Ureter (tissue), 1 donor: Measurements from ENCODE around the gene CYFIP2. TPM values are rescaled to one million over a fixed set of nuclear protein-coding genes. Genes with fewer than 3 reads are reported as not detected.
A peak's percentile ranks its signal among the peaks of the same experiment; 100 is the strongest.

Source experiments
- DNase-seq: peaks from one replicate; pipeline ENCODE4 v3.0.0-alpha.2; 2020; ENCODE audit warnings: low spot score
- total RNA-seq: library from RNA; stranded (reverse); gene quantifications from one replicate; pipeline ENCODE4 v1.2.4, GENCODE V29; 2023
- donor health status: DM: yes; HTN: yes; CAD: no.

CYFIP2 gene
- total RNA-seq, 1 donor from 2014 or later, result 45.3 TPM

- no peak for DNase-seq
Observed at GRCh38 chr5:157324237-157324636, 58.3 kb downstream of the CYFIP2 start.

GRCh38 chr5:157326440-157327005 lies 60.6 kb downstream of the CYFIP2 start:
- DNase-seq, result no peak

- no peak for DNase-seq
Observed at GRCh38 chr5:157327771-157328170, 61.8 kb downstream of the CYFIP2 start.

- DNase-seq, result peak; percentile 74
Observed at GRCh38 chr5:157328277-157328912, 62.5 kb downstream of the CYFIP2 start.

- no peak for DNase-seq
Observed at GRCh38 chr5:157331807-157332206, 65.9 kb downstream of the CYFIP2 start.

- no peak for DNase-seq
Observed at GRCh38 chr5:157335534-157336422, 69.9 kb downstream of the CYFIP2 start.

GRCh38 chr5:157336423-157336744 lies 70.5 kb downstream of the CYFIP2 start:
- DNase-seq, result no peak

- DNase-seq, result no peak
Observed at GRCh38 chr5:157339409-157339808, 73.5 kb downstream of the CYFIP2 start.

GRCh38 chr5:157342822-157343402 lies 77.0 kb downstream of the CYFIP2 start:
- no peak for DNase-seq

GRCh38 chr5:157343842-157344790 lies 78.2 kb downstream of the CYFIP2 start:
- DNase-seq, result no peak

- no peak for DNase-seq
Observed at GRCh38 chr5:157345067-157345466, 79.1 kb downstream of the CYFIP2 start.

GRCh38 chr5:157345485-157345884 lies 79.6 kb downstream of the CYFIP2 start:
- DNase-seq, result no peak

GRCh38 chr5:157347301-157348048 lies 81.6 kb downstream of the CYFIP2 start:
- DNase-seq, result no peak

GRCh38 chr5:157348049-157348400 lies 82.1 kb downstream of the CYFIP2 start:
- no peak for DNase-seq

GRCh38 chr5:157350939-157351801 lies 85.2 kb downstream of the CYFIP2 start:
- DNase-seq, result no peak

GRCh38 chr5:157351802-157352092 lies 85.8 kb downstream of the CYFIP2 start:
- no peak for DNase-seq

GRCh38 chr5:157352756-157353340 lies 86.9 kb downstream of the CYFIP2 start:
- DNase-seq, result no peak

GRCh38 chr5:157354800-157355199 lies 88.9 kb downstream of the CYFIP2 start:
- DNase-seq, result no peak

- no peak for DNase-seq
Observed at GRCh38 chr5:157356576-157356975, 90.7 kb downstream of the CYFIP2 start.

- DNase-seq, result no peak
Observed at GRCh38 chr5:157357823-157358222, 91.9 kb downstream of the CYFIP2 start.
